Stimulated activated naive CD8-positive, alpha-beta T cell treated with anti-CD3 and anti-CD28 coated beads, Interleukin-15, Interleukin-2, amounts not matched to agents 100 ng/mL and 50 ng/mL, for 24 hours (primary cell): ENCODE data around the gene CCDC121.

ENCODE experiments used
- H3K27ac Mint-ChIP-seq: one replicate; pipeline ENCODE4 v1.8.0; 2021; ENCODE audit warnings: mild to moderate bottlenecking, mixed read lengths
- H3K27me3 Mint-ChIP-seq: one replicate; pipeline ENCODE4 v1.8.0; 2021; ENCODE audit warnings: mixed read lengths
- H3K36me3 Mint-ChIP-seq: one replicate; pipeline ENCODE4 v1.8.0; 2021; ENCODE audit warnings: low read depth, mixed read lengths
- H3K4me1 Mint-ChIP-seq: one replicate; pipeline ENCODE4 v1.8.0; 2021; ENCODE audit warnings: low read depth, mixed read lengths
- H3K4me3 Mint-ChIP-seq: one replicate; pipeline ENCODE4 v1.8.0; 2021; ENCODE audit warnings: mild to moderate bottlenecking, mixed read lengths
- H3K9me3 Mint-ChIP-seq: one replicate; pipeline ENCODE4 v1.8.0; 2021; ENCODE audit warnings: mixed read lengths

CCDC121 gene

DNA sequence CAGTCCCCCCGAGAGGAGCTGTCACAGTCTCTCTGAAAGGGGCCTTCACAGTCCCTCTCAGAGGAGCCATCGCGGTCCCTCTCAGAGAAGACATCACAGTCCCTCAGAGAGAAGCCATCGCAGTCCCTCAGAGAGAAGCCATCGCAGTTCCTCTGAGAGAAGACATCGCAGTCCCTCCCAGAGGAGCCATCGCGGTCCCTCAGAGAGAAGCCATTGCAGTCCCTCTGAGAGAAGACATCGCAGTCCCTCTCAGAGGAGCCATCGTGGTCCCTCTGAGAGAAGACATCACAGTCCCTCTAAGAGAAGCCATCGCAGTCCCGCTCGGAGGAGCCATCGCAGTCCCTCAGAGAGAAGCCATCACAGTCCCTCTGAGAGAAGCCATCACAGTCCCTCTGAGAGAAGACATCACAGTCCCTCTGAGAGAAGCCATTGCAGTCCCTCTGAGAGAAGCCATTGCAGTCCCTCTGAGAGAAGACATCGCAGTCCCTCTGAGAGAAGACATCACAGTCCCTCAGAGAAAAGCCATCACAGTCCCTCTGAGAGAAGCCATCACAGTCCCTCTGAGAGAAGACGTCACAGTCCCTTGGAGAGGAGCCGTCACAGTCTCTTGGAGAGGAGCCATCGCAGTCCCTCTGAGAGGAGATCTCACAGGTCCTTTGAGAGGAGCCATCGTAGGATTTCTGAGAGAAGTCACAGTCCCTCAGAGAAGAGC, 47.2 kb downstream of the CCDC121 start:
- no peak overlapping the region for H3K27ac Mint-ChIP-seq
- H3K36me3 Mint-ChIP-seq = peaks cover 15% of the 10 kb centered on the region
- H3K9me3 Mint-ChIP-seq = peaks cover 12% of the 10 kb centered on the region

More for the DNA sequence above, 47.2 kb downstream of the CCDC121 start:
- peaks cover 35% of the 10 kb centered on the region for H3K4me1 Mint-ChIP-seq
- H3K4me3 Mint-ChIP-seq = no peak overlapping the region
- no peaks in the 10 kb centered on the region for H3K27me3 Mint-ChIP-seq
